ENCODE results near the gene SCYL1. TPM values are rescaled to one million over a fixed set of nuclear protein-coding genes. Genes with fewer than 3 reads are reported as not detected.
A peak's percentile ranks its signal among the peaks of the same experiment; 100 is the strongest.

SCYL1 gene
- total RNA-seq, 1 donor from 2014 or later, result 75.7 TPM

DNA sequence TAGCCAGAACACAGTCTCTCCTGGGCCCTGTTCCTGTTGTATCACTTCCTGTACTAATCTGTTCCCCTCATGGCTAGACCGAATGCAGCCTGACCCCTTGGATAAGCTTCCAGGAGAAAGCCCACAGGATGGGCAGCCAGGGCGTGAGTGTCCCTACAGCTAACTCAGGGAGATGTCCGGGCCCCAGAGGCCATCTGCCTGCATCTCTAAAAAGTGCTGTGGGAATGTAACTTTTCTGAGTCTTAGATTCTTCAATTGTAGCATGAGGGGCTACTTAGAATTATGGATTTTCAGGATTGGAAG lies 33.8 kb upstream of the SCYL1 start:
- POLR2A ChIA-PET, result interaction anchor here (1.0 to 26.3 kb wide), 8 partner anchors 13 to 369 kb away, joined by 3 to 3752 read pairs (median 358); partner anchors contain the start of genes FRMD8, MALAT1, MUS81 and NEAT1
- intact Hi-C loops (cut with micrococcal nuclease), result no loop called here

DNA sequence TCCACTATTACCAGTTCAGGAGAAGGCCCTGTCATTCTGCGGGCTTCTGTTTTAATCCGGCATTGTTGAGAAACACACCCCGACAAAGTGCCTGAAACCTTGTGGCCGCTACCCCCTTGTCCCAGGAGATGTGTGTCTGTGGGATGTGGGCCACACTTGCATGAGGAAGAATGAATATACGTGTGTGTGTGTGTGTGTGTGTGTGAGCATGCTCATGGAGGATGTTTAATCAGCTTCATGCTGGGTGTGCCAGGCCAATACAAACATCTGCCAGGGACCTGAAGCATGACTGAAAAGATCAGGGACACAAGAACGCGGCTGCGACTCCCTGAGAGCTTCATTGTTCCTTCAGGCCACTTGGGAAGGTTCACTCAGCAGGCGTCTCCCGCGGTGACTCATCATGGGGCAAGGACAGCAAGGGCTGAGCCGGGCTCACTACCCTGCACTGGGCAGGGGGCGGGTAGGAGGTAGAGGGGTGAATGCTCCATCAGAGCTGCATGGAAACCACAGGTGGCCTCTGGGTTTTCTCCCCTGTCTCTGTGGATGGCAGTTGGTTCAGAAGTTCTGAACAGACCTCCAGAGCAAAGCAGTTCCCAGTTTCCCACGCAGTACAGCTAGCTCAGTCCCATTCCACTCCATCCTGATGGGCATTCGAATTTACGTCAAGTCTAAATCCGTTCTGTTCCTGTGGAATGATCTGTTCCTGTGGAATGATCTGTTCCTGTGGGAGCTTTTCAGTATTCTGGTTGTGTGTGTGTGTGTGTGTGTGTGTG lies 33.1 kb upstream of the SCYL1 start:
- intact Hi-C loops (cut with micrococcal nuclease), result no loop called here
- ATAC-seq (ENCODE audit: low read depth) (peak; percentile 26), DNase-seq (no peak)
- CTCF ChIA-PET, result interaction anchor here (0.6 to 2.7 kb wide), 5 partner anchors 10 to 104 kb away, joined by 3 to 9 read pairs (median 3); no protein-coding TSS in a partner anchor
- no peaks in the 10 kb centered on the region for H3K9me3 Mint-ChIP-seq
- H3K4me3 Mint-ChIP-seq, result peak overlapping the region; percentile 52
- H3K4me1 Mint-ChIP-seq, result peaks cover 82% of the 10 kb centered on the region
- TF ChIP-seq, protein P1, sequence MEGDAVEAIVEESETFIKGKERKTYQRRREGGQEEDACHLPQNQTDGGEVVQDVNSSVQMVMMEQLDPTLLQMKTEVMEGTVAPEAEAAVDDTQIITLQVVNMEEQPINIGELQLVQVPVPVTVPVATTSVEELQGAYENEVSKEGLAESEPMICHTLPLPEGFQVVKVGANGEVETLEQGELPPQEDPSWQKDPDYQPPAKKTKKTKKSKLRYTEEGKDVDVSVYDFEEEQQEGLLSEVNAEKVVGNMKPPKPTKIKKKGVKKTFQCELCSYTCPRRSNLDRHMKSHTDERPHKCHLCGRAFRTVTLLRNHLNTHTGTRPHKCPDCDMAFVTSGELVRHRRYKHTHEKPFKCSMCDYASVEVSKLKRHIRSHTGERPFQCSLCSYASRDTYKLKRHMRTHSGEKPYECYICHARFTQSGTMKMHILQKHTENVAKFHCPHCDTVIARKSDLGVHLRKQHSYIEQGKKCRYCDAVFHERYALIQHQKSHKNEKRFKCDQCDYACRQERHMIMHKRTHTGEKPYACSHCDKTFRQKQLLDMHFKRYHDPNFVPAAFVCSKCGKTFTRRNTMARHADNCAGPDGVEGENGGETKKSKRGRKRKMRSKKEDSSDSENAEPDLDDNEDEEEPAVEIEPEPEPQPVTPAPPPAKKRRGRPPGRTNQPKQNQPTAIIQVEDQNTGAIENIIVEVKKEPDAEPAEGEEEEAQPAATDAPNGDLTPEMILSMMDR (IDR thresholded peaks at IDR 0.05), result no peak
- H3K36me3 Mint-ChIP-seq (ENCODE audit: low read depth), result no peaks in the 10 kb centered on the region
- H3K27me3 Mint-ChIP-seq, result no peaks in the 10 kb centered on the region
- POLR2A ChIA-PET, result interaction anchor here (0.6 to 26.3 kb wide), 11 partner anchors 13 to 368 kb away, joined by 3 to 3752 read pairs (median 15); partner anchors contain the start of genes FRMD8, MALAT1, MUS81 and NEAT1
- H3K27ac Mint-ChIP-seq, result peak overlapping the region; percentile 90

More for the DNA sequence above, 33.8 kb upstream of the SCYL1 start:
- Mint-ChIP-seq H3K4me3 (no peak overlapping the region), H3K9me3 (no peaks in the 10 kb centered on the region), H3K27ac (peak overlapping the region; percentile 90), H3K4me1 (peaks cover 76% of the 10 kb centered on the region), H3K36me3 (ENCODE audit: low read depth) (no peaks in the 10 kb centered on the region), H3K27me3 (no peaks in the 10 kb centered on the region)
- CTCF ChIA-PET, result interaction anchor here (0.9 to 1.4 kb wide), 2 partner anchors 11 to 12 kb away, joined by 3 read pairs; no protein-coding TSS in a partner anchor
- TF ChIP-seq, protein P1 (IDR thresholded peaks at IDR 0.05), result no peak
- DNase-seq (no peak), ATAC-seq (ENCODE audit: low read depth) (no peak)

DNA sequence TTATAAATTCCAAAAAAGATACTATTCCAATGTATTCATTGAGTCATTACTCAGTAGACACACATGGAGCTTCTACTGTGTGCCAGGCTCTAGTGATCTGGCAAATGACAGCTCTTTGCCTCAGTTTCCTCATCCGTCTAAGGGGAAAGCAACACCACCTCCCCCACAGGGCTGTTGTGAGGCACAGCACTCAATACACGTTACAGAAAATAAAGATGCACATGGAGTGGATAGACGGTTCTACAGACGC lies 32.6 kb upstream of the SCYL1 start:
- POLR2A ChIA-PET, result interaction anchor here (1.1 to 26.3 kb wide), 9 partner anchors 12 to 367 kb away, joined by 3 to 3752 read pairs (median 133); partner anchors contain the start of genes FRMD8, MALAT1, MUS81 and NEAT1
- no peaks in the 10 kb centered on the region for H3K27me3 Mint-ChIP-seq
- no peak for DNase-seq
- H3K27ac Mint-ChIP-seq, result peak overlapping the region; percentile 90
- intact Hi-C loops (cut with micrococcal nuclease), result no loop called here
- TF ChIP-seq, protein P1 (IDR thresholded peaks at IDR 0.05), result no peak
- CTCF ChIA-PET, result interaction anchor here (0.6 to 2.7 kb wide), 4 partner anchors 10 to 104 kb away, joined by 3 to 9 read pairs (median 4); no protein-coding TSS in a partner anchor
- H3K36me3 Mint-ChIP-seq (ENCODE audit: low read depth), result no peaks in the 10 kb centered on the region
- H3K4me1 Mint-ChIP-seq, result peaks cover 81% of the 10 kb centered on the region
- ATAC-seq (ENCODE audit: low read depth), result no peak
- no peaks in the 10 kb centered on the region for H3K9me3 Mint-ChIP-seq
- peak overlapping the region; percentile 52 for H3K4me3 Mint-ChIP-seq

GRCh38 chr11:65492637-65493366 lies 32.1 kb upstream of the SCYL1 start:
- H3K36me3 Mint-ChIP-seq (ENCODE audit: low read depth), result peaks cover under 1% of the 10 kb centered on the region
- intact Hi-C loops (cut with micrococcal nuclease), result no loop called here
- ATAC-seq (ENCODE audit: low read depth), result peak; percentile 10
- CTCF ChIA-PET, result interaction anchor here (0.6 to 2.7 kb wide), 7 partner anchors 10 to 105 kb away, joined by 3 to 9 read pairs (median 4); no protein-coding TSS in a partner anchor
- H3K9me3 Mint-ChIP-seq, result no peaks in the 10 kb centered on the region
- no peaks in the 10 kb centered on the region for H3K27me3 Mint-ChIP-seq
- H3K4me1 Mint-ChIP-seq, result peaks cover 77% of the 10 kb centered on the region
- POLR2A ChIA-PET, result interaction anchor here (0.5 to 26.3 kb wide), 12 partner anchors 12 to 1861 kb away, joined by 3 to 3752 read pairs (median 13); partner anchors contain the start of genes FRMD8, MALAT1, MUS81 and NEAT1
- H3K27ac Mint-ChIP-seq, result peak overlapping the region; percentile 90
- H3K4me3 Mint-ChIP-seq, result peak overlapping the region; percentile 73
- TF ChIP-seq, protein P1 (IDR thresholded peaks at IDR 0.05), result no peak
- no peak for DNase-seq

Measured in activated B cell treated with CpG ODN at 0.5 μM for 24 hours (primary cell).